Ascending aorta (tissue), 2 donors: ENCODE results near the gene TM4SF4. TPM values are rescaled to one million over a fixed set of nuclear protein-coding genes. Genes with fewer than 3 reads are reported as not detected.

Source experiments
- DNase-seq, 2 donors: peaks; one replicate each; pipeline ENCODE4 v3.0.0-alpha.2; 2019; ENCODE audit warnings: low spot score in 2 of 2
- H3K27ac ChIP-seq, 2 donors: fragments of 200-600 bp; sonication (generic); one replicate each; pipeline ENCODE4 v1.5.1; 2016 to 2017; ENCODE audit warnings: mild to moderate bottlenecking in 1 of 2
- H3K27me3 ChIP-seq: fragments of 200-600 bp; sonication (generic); one replicate; pipeline ENCODE4 v1.5.1; 2017
- H3K36me3 ChIP-seq, 2 donors: fragments of 200-600 bp; sonication (generic); one replicate each; pipeline ENCODE4 v1.5.1; 2016
- H3K4me1 ChIP-seq, 2 donors: fragments of 200-600 bp; sonication (generic); one replicate each; pipeline ENCODE4 v1.5.1; 2016 to 2017; ENCODE audit warnings: mild to moderate bottlenecking in 1 of 2
- H3K4me3 ChIP-seq, 2 donors: fragments of 200-600 bp; sonication (generic); one replicate each; pipeline ENCODE4 v1.5.1; 2016 to 2017; ENCODE audit warnings: mild to moderate bottlenecking in 1 of 2
- H3K9me3 ChIP-seq, 2 donors: fragments of 200-600 bp; sonication (generic); one replicate each; pipeline ENCODE4 v1.5.1; 2016
- CTCF ChIP-seq, 3 experiments: fragments of 200-600 bp in 2 of 3; fragments of 450-650 bp in 1 of 3; sonication (generic) in 2 of 3; IDR thresholded peaks; one replicate each; pipeline ENCODE4 v1.5.1; 2016 to 2019; ENCODE audit warnings: antibody characterized with exemption in 3 of 3, mild to moderate bottlenecking in 1 of 3, moderate library complexity in 1 of 3
- intact Hi-C: fragments of 100-400 bp; cut with DNase I; formaldehyde crosslinking; loops from one replicate; pipeline ENCODE4 v1.15.1; 2023
- total RNA-seq: library from RNA; depleted of rRNA; stranded (reverse); fragments of >200 nt; gene quantifications from one replicate; pipeline ENCODE4 v1.1.0, GENCODE V29; 2016

TM4SF4 gene
- total RNA-seq = not detected

GRCh38 chr3:149474250-149474817, at the start of gene TM4SF4:
TM4SF4 (plus strand) TSS chr3:149474697; CDS start chr3:149474878, 181 bp downstream.
- TF ChIP-seq CTCF (IDR thresholded peaks at IDR 0.05) = no peak
- H3K27me3 ChIP-seq = no peaks in the 10 kb centered on the region
- peak within 1 kb of the TSS; percentile 67 to 72 for H3K27ac ChIP-seq
- no peak within 1 kb of the TSS for H3K4me3 ChIP-seq
- no peaks in the 10 kb centered on the region for H3K9me3 ChIP-seq
- H3K4me1 ChIP-seq = peaks cover 6 to 24% of the 10 kb centered on the region in 2 donors
- no peaks in the 10 kb centered on the region for H3K36me3 ChIP-seq
- no peak for DNase-seq
- intact Hi-C loops = loop anchor here (5.0 to 10.0 kb wide), 3 partner anchors 177 to 520 kb away; partner anchors contain the start of gene HPS3

- Histone ChIP-seq H3K36me3 (no peaks in the 10 kb centered on the region), H3K4me1 (no peaks in the 10 kb centered on the region), H3K4me3 (no peak overlapping the region), H3K27me3 (no peaks in the 10 kb centered on the region), H3K27ac (no peak overlapping the region), H3K9me3 (no peaks in the 10 kb centered on the region)
- no peak for TF ChIP-seq CTCF (IDR thresholded peaks at IDR 0.05)
- DNase-seq = no peak
- intact Hi-C loops = no loop called here
These were observed 49.6 kb upstream of the TM4SF4 start for GRCh38 chr3:149424918-149425317.

GRCh38 chr3:149426325-149426724, 48.2 kb upstream of the TM4SF4 start:
- DNase-seq = no peak
- Histone ChIP-seq H3K4me3 (no peak overlapping the region), H3K9me3 (no peaks in the 10 kb centered on the region), H3K27ac (no peak overlapping the region), H3K27me3 (no peaks in the 10 kb centered on the region), H3K4me1 (no peaks in the 10 kb centered on the region), H3K36me3 (no peaks in the 10 kb centered on the region)
- no peak for TF ChIP-seq CTCF (IDR thresholded peaks at IDR 0.05)
- intact Hi-C loops = no loop called here

GRCh38 chr3:149428087-149428486, 46.4 kb upstream of the TM4SF4 start:
- no peak for DNase-seq
- intact Hi-C loops = no loop called here
- no peaks in the 10 kb centered on the region for H3K27me3 ChIP-seq
- TF ChIP-seq CTCF (IDR thresholded peaks at IDR 0.05) = no peak
- no peak overlapping the region for H3K4me3 ChIP-seq
- H3K27ac ChIP-seq = no peak overlapping the region
- H3K4me1 ChIP-seq = no peaks in the 10 kb centered on the region
- H3K9me3 ChIP-seq = no peaks in the 10 kb centered on the region
- no peaks in the 10 kb centered on the region for H3K36me3 ChIP-seq

GRCh38 chr3:149430216-149430615, 44.3 kb upstream of the TM4SF4 start:
- DNase-seq = no peak
- no peaks in the 10 kb centered on the region for H3K4me1 ChIP-seq
- H3K27me3 ChIP-seq = no peaks in the 10 kb centered on the region
- intact Hi-C loops = no loop called here
- TF ChIP-seq CTCF (IDR thresholded peaks at IDR 0.05) = no peak
- no peak overlapping the region for H3K27ac ChIP-seq
- no peaks in the 10 kb centered on the region for H3K36me3 ChIP-seq
- H3K4me3 ChIP-seq = no peak overlapping the region
- H3K9me3 ChIP-seq = no peaks in the 10 kb centered on the region

- DNase-seq = no peak
- no peak overlapping the region for H3K4me3 ChIP-seq
- H3K36me3 ChIP-seq = no peaks in the 10 kb centered on the region
- H3K9me3 ChIP-seq = no peaks in the 10 kb centered on the region
- no peaks in the 10 kb centered on the region for H3K27me3 ChIP-seq
- TF ChIP-seq CTCF (IDR thresholded peaks at IDR 0.05) = no peak
- H3K27ac ChIP-seq = no peak overlapping the region
- no peaks in the 10 kb centered on the region for H3K4me1 ChIP-seq
- intact Hi-C loops = no loop called here
These were observed 42.3 kb upstream of the TM4SF4 start for GRCh38 chr3:149432149-149432548.
